GM19467 (cell line): ENCODE results near the gene TAP2.

Experiments
- ATAC-seq: cut with Tn5 transposase; IDR thresholded peaks from one replicate; pipeline ENCODE4 v1.9.1; 2021; ENCODE audit warnings: mild to moderate bottlenecking, moderate library complexity; ENCODE audit not compliant: unreplicated experiment

Gene TAP2

DNA sequence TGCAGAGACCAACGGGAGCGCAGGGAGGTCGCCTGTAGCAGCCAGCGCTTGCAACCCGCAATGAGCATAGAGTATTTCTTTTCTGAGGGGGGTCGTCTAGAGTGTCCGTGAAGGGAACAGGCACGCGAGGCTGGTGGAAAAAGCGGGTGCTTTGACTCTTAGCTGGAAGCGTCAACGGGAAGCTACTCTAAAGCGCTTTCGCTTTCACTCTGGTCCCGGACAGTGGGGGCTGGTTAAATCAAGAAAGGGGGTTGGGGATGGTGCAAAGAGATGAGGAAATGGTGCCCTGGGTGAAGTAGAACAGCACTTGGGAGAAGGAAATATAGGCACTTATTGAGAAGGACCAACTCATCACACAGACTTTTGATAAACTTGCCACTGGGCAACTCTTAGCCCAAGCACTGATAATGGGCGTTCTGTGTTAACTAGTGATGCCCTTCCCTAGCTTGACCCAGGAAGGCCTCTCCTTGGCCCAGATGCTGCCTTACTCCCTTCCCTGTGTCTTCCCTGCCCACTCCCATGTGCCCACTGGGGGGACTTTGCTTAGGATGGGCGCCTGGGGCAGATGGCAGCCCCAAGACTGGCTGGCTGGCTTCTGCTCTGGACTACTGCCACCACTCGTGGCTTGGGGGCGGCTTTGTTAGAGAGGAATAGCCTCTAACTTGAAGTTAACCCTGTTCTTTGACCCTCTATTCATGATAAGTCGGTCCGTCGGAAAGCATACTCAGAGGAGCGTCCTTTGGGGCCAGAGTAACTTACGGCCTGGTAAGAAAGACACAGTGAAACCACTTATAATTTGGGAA is 16.0 kb upstream of the TAP2 start:
- peak; percentile 18 for ATAC-seq

DNA sequence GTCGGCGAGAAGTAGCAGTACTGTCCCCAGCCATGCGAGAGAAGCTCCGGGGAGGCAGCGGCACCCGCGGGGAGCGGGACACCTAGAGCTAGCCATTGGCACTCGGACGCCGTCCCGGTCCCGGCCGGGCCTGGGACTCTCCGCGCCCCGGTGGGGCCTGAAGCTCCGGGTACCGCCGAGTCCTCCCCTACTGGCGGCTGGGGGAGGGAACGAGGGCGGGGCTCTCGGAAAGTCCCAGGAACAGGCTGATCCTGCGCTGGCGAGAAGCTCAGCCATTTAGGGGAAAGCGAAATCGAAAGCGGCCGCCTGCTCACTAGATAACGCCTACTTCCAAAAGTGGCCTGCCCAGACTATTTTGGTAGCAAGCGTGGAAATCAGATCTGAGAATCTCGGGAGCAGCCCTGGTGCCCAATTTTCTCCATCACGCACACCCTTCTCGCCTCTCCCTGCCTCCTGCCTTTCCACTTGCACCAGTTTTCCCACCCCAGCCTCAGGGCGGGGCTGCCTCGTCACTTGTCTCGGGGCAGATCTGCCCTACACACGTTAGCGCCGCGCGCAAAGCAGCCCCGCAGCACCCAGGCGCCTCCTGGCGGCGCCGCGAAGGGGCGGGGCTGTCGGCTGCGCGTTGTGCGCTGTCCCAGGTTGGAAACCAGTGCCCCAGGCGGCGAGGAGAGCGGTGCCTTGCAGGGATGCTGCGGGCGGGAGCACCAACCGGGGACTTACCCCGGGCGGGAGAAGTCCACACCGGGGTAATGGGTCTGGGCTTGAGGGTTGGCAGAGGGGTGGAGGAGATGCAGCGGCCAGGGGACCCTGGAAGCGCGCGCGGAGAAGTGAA is 15.2 kb upstream of the TAP2 start, which contains the start of the genes PSMB9 and TAP1:
Gene PSMB9 (plus strand): TSS at position 652 of the 835 bp plus-strand sequence. CDS start 38 bp downstream, at position 690.
Gene TAP1 (minus strand): TSS at position 164 of the 835 bp plus-strand sequence. CDS start 68 bp downstream, at position 96.
- peak; percentile 78 for ATAC-seq

- ATAC-seq = no peak
Measured at GRCh38 chr6:32852844-32853540, 14.5 kb upstream of the TAP2 start.

- no peak for ATAC-seq
Measured at GRCh38 chr6:32852018-32852843, 13.7 kb upstream of the TAP2 start.

DNA sequence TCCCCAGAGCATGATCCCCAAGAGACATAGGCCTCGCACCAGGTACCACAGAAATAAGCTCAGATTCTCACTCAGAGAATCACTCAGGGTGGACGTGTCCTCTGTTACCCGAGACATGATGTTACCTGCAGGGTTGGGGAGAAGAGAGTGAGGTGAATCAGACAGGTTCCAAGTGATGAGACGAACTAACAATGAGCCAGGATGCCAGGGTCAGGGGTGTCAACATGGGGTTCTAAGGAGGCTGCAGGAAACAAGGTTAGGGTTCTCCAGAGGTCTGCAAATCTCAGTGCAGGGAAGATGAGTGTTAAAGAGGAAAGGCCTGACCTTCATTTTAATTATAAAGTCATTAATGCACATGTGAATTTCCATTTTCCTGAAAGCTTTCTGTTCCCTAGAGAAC is 12.5 kb upstream of the TAP2 start:
- no peak for ATAC-seq

GRCh38 chr6:32849126-32849525 is 10.6 kb upstream of the TAP2 start:
- no peak for ATAC-seq

DNA sequence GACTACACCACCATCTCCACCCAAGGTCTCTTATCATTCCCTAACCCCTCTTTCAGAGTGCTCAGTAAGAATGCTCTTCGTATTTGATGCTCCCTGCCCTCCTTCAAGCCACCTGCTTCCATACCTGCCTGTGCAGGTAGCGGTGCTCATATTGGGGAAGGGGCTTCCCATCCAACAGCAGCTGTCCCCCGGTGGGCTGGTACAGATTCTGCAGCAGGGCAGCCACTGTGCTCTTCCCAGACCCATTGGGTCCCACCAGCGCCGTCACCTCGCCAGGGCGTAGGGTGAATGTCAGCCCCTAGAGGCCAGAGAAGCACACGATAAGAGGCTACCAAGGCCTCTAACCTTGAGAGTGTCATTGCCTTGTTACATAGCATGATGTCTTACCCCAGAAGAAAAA is 9.3 kb upstream of the TAP2 start:
- ATAC-seq = no peak

DNA sequence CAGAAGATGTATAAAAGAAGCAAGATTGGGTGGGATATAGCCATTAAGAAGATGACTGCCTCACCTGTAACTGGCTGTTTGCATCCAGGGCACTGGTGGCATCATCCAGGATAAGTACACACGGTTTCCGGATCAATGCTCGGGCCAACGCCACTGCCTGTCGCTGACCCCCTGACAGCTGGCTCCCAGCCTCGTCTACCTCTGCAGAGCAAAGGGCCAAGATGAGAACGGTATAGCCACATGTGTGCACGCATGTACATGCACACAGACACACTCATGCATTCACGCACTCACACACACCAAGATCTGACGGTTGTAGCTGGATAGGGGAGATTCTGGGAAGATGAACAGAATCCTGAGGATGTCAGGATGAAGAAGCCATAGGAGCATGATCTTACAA is 8.5 kb upstream of the TAP2 start:
- ATAC-seq = no peak

DNA sequence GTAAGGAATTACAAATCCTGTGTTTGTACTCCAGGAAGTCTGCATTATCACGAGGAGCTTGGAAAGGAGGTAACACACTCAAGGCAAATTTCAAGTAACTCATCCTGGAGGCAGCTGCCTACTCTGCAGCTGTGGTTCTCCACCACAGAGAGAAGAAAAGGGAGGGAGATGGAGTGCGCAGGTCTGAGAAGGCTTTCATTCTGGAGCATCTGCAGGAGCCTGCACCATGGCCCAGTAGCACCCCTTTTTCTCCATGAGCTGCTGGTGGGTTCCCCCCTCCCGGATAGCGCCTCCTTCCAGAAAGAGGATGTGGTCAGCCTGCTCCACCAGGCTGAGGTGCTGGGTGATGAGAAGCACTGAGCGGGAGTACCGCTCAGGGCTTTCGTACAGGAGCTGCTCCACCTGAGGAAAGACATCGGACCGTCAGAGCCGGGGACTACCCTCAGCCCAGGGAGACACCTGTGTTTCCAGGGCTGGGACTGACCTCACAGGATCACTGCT is 6.9 kb upstream of the TAP2 start:
- no peak for ATAC-seq

GRCh38 chr6:32844839-32845383 is 6.4 kb upstream of the TAP2 start:
- ATAC-seq = no peak

DNA sequence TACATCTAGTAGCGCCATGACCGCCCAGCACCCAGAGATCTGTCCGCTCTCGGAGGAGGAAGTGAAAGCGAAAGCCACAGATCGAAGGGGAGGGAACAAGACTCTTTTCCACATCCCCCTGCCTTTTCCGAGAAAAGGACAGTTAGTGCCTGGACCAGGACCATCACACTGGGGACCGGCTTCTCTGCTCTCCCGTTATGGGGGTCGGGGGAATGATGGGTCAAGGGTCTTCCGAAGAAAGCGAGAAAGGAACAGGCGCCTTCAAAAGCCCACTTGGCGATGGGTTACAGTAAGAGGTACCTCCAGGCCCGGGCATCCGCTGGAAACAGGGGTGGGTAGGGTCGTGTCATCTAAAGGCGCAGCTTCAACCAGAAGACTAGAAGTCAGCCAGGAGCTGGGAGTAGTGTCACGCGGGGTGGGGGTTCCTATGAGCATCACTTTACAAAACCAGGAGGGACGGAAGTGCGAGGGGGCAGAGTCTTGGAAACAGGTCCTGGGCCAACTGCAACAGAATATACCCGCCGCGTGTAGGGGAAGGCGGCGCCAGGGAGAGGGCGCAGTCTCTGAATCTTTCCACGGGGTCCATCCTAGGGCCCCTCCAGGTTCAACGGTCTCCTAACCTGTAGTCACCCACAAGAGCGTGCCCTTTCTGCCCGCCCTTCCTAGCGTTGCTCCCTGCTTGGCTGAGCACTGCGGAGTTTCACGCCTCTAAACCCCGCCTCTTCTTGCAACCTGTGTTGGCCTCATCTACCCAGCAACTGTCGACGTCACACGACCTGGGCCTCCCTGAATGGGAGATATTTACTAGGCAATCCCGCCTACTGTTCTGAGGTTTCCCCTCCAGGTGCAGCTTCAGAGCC is 5.7 kb upstream of the TAP2 start, which contains the start of gene PSMB8:
Gene PSMB8 (minus strand): TSS at position 69 of the 860 bp plus-strand sequence. CDS start 51 bp downstream, at position 18.
- ATAC-seq = peak; percentile 71

DNA sequence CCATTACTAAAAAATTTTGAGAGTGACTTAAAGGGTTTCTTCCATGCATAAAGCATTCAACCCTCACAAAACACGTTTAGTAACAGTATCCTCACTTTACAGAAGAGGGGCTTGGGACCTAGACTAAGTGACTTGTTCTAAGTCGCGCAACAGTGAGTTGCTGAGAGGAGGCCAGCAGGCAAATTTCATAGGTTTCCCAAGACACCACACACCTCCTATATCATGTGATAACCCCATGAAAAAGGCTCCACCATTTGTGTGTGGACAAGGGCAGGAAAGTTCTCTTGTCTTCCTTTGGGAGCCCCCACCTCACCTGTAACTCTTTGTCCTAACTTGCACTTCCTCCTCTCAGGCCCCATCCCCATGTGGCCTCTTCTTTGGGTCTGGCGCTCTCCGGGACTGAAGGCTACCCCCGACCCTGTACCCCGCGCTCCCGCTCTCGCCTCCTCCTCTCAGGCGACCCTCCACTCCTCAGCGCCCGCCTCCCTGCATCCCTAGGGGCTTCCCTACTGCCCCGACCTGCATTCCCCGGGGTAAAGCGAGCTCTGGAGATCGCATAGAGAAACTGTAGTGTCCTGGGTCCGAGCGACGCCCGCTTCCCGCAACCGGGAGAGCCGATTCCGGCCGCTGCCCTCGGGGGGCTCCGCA is 4.9 kb upstream of the TAP2 start:
- no peak for ATAC-seq

GRCh38 chr6:32842690-32843089 is 4.2 kb upstream of the TAP2 start:
- no peak for ATAC-seq

- no peak for ATAC-seq
Measured at GRCh38 chr6:32842021-32842650, 3.6 kb upstream of the TAP2 start.

DNA sequence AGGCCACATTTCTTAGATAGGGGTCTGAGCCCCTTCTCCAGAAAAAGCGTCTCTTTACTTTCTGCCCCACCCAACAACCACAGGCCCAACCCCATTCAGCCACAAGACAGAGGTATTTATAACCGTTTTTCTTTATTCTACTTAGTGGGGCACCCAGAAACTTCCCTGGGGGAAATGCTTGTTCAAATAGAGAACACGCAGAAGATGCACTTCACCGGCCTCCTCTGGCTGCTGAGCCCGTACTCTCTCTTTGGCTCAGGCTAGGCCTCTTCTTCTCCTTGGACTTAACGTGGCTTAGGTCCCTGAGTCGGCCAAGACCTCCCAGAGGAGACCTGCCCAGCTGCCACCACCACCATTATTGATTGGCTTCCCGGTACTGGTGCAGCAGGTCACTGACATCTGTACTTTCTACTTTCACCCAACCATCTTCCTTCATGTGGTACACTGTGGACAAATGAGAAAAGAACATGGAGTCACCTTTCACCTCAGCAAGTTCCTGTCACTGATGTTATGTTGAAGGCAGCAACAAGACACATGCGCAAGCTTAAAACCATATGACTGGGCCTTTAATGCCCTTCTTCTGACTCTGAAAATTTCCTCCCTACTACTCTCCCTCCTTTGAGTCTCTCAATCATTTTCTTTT is 2.2 kb upstream of the TAP2 start:
- ATAC-seq = no peak

DNA sequence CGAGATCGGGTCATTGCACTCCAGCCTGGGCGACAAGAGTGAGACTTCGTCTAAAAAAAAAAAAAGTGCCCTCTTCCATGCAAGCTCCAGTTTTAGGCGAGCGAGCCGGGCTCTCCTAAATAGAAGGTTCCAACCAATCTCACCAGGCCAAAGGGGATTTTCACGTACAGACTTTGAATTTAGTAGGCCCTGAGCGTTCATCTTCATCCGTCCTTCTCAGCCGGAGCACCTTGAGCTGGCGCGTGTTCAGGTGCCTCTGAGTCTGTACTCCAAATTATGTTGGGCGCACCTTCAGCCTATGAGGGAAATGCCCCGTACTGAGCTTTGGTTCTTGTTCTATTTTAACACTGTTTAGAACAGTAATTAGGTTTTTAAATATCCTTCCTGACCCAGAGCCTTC is 817 bp upstream of the TAP2 start:
- no peak for ATAC-seq

DNA sequence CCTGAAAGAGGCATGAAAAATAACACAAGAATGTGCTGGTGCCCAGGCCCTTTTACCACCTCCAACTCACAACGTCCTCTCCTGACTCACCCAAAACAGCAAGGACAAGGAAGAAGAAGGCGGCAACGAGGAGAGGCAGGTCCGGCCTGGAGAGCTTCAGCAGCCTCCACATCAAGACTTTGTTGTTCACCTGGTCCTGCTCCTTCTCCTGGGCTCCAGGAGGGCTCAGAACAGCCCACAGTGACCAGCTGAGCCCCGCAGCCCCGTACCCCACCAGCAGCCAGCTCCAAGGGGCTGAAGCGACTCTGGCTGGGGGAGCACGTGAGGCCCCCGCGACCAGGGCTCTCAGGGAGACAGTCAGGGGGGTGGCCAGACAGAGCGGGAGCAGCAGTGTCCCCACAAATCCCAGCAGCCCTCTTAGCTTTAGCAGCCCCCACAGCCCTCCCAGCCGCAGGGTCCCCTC is 857 bp downstream of the TAP2 start:
- no peak for ATAC-seq
